Measurements from ENCODE around the gene KPRP.

KPRP gene

GRCh38 chr1:152776361-152776760 is 18.5 kb downstream of the KPRP start:
- DNase-seq = no peak

GRCh38 chr1:152777510-152778137 is 19.8 kb downstream of the KPRP start:
- DNase-seq = no peak

DNA sequence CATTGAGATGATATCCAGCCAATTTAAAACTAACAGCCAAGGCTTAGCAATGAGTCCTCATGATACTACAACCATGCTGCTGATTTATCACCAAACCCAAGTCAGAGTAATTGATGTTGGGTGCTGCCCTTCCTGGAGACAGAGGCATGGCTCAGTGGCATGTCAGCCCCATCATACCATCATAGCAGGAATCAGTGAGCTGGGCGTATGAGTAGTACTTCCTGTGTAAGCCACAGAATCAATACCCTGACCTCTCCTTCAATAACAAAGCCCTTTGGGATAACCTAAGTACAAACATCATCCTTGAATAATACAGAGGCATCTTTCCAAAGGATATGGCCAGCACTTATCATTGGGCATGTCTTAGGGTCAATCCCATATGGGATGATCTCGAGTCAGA is 25.3 kb downstream of the KPRP start:
- no peak for DNase-seq

DNA sequence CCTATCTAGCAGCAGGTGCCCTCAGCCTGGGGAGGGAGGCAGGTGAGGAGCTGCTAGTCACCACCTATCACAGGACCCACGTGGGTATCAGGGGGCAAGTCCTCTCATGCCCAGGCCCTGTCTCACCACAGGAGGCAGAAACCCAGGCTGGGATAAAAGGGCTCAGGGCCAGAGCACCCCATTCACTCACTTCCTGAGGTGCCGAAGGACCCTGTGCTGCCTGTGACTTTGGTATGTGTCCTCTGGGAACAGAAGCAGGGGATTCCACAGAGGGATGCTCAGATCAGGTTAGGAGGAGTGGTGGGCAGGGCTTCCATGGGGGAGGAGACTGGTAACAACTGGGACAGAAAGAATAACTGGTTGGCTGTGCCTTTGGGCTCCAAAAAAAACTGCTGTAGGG is 28.3 kb downstream of the KPRP start, which contains the start of gene LCE1E:
Gene LCE1E (plus strand): TSS at position 181 of the 400 bp plus-strand sequence. CDS start 1,043 bp downstream, outside the sequence.
- no peak for DNase-seq

DNA sequence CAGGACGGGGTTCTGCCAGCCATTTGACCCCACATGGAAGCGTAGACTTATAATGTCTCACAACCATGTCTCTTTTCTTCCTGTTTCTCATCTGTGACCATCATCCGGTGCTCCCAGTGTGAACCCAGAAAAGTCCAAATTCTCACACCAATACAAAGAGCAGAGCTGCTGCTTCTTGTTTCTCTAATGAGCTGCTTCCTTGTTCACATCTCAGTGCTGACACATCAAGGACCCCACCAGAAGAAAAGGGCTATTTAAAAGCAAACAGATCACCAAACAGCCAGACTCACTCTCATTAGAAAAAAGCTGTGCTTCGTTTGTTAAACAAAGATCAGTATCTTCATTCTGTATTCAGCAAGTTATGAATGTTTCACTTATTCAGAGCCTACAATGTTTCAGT is 37.9 kb downstream of the KPRP start:
- no peak for DNase-seq

DNA sequence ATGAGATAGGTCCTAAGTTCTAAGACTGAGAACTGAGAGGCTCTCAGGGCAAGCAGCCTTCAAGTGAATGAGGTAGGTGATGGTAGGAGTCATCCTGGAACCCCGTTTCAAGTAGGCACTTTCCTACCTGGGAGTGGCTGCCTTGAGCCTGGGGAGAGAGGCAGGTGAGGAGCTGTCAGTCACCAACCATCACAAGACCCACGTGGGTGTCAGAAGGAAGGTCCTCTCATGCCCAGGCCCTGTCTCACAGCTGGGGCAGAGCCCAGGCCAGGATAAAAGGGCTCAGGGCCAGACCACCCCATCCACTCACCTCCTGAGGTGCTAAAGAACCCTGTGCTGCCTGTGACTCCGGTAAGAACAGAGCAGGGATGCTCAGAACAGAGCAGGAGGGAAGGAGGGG is 38.6 kb downstream of the KPRP start, which contains the start of gene LCE1D:
Gene LCE1D (plus strand): TSS at position 301 of the 400 bp plus-strand sequence. CDS start 1,074 bp downstream, outside the sequence.
- no peak for DNase-seq

GRCh38 chr1:152801333-152801732 is 43.5 kb downstream of the KPRP start:
- no peak for DNase-seq

GRCh38 chr1:152806576-152806975 is 48.8 kb downstream of the KPRP start, which contains the start of gene LCE1C:
Gene LCE1C (minus strand): TSS chr1:152806651. CDS start chr1:152805478, 1,173 bp downstream.
- DNase-seq = no peak

GRCh38 chr1:152811050-152811449 is 53.2 kb downstream of the KPRP start:
- DNase-seq = no peak

Data from stimulated activated CD4-positive, alpha-beta T cell treated with anti-CD3 and anti-CD28 coated beads, Interleukin-4, amount 100 ng/mL, for 1 hour (primary cell).